Mammary epithelial cell (primary cell): Measurements from ENCODE around the gene IRF2.

Experiments used
- CTCF ChIP-seq, 2 donors: IDR thresholded peaks in 1 of 2; conservative IDR thresholded peaks in 1 of 2; 2 replicates each; pipeline ENCODE4 v1.5.1; 2011 to 2012; ENCODE audit warnings: inconsistent platforms in 2 of 2, low read length in 2 of 2, mild to moderate bottlenecking in 2 of 2, control low read depth in 1 of 2, low read depth in 1 of 2; ENCODE audit not compliant: insufficient read depth in 1 of 2; ENCODE audit errors: extremely low read depth in 1 of 2
- EZH2 ChIP-seq: IDR thresholded peaks from 2 replicates; pipeline ENCODE4 v1.6.1; 2012; ENCODE audit warnings: low read length, inconsistent platforms, borderline replicate concordance

GRCh38 chr4:184345573-184345922 lies 128.8 kb downstream of the IRF2 start:
- no peak for TF ChIP-seq CTCF (conservative IDR thresholded peaks at IDR 0.05 in 1 of 2, IDR thresholded peaks at IDR 0.05 in 1 of 2; ENCODE audit: extremely low read depth in 1 of 2, insufficient read depth in 1 of 2, low read depth in 1 of 2, low read length in 2 of 2)
- no peak for TF ChIP-seq EZH2
